ENCODE measurements around the gene XXYLT1. TPM values are rescaled to one million over a fixed set of nuclear protein-coding genes. Genes with fewer than 3 reads are reported as not detected.

Gene XXYLT1
- total and polyA plus RNA-seq, 10 of the 15 experiments (the other 5 are each of a cell fraction or from before 2014, with no cell fraction given), result 1.2 to 14.2 (median 9.3) TPM

- no peak overlapping the region for H3K9ac ChIP-seq (ENCODE audit: control insufficient read depth, insufficient read depth, low read length)
- no TSS peak for BruUV-seq (replicated peaks)
- no peaks in the 10 kb centered on the region for H3K27me3 ChIP-seq (replicated peaks in 1 of 2; ENCODE audit: control insufficient read depth in 2 of 2, insufficient read depth in 2 of 2, low read length in 1 of 2)
- ChIA-PET POLR2A (interaction anchor here (0.9 to 3.2 kb wide), 11 partner anchors 12 to 525 kb away, joined by 3 to 28 read pairs (median 4); no protein-coding TSS in a partner anchor), RAD21 (ENCODE audit: unreplicated experiment) (interaction anchor here (1.0 to 4.0 kb wide), 11 partner anchors 20 to 525 kb away, joined by 3 to 42 read pairs (median 5); partner anchors contain the start of gene XXYLT1), SMC1A (ENCODE audit: uncharacterized antibody, unreplicated experiment) (interaction anchor here (0.9 to 6.5 kb wide), 9 partner anchors 12 to 82 kb away, joined by 3 to 62 read pairs (median 9); no protein-coding TSS in a partner anchor), CTCF (interaction anchor here (1.0 to 2.3 kb wide), 9 partner anchors 20 to 536 kb away, joined by 3 to 7 read pairs (median 4); partner anchors contain the start of gene LSG1)
- in situ Hi-C loops (cut with MboI) (no loop called here), intact Hi-C loops (cut with micrococcal nuclease; ENCODE audit: unreplicated experiment) (loop anchor here (1.0 kb wide), 1 partner anchor 78 kb away; no protein-coding TSS in a partner anchor)
- H3K27ac ChIP-seq (ENCODE audit: control insufficient read depth, insufficient read depth), result peak overlapping the region; percentile 22
- peaks cover 43% of the 10 kb centered on the region for H3K4me1 ChIP-seq (ENCODE audit: control insufficient read depth, insufficient read depth, low read length)
- H3K9me3 ChIP-seq (replicated peaks; ENCODE audit: control insufficient read depth, insufficient read depth, low read length), result peaks cover 1% of the 10 kb centered on the region; the same call in 1 of the 3 replicates
- no peak for FAIRE-seq
- TF ChIP-seq CBX5 (IDR thresholded peaks at IDR 0.05; ENCODE audit: low read depth) (no peak), SP1 (IDR thresholded peaks at IDR 0.05; ENCODE audit: low read depth, low read length) (no peak), ZBTB40 (IDR thresholded peaks at IDR 0.05; ENCODE audit: borderline replicate concordance) (no peak), ATF3 (IDR thresholded peaks at IDR 0.05; ENCODE audit: borderline replicate concordance, extremely low read depth, low read depth, low read length) (no peak), MXI1 (IDR thresholded peaks at IDR 0.05; ENCODE audit: low read depth, low read length) (no peak), RCOR1 (conservative IDR thresholded peaks at IDR 0.05; ENCODE audit: low read depth, low read length) (no peak), SUPT20H (IDR thresholded peaks at IDR 0.05; ENCODE audit: borderline replicate concordance, control insufficient read depth, low read depth, low read length) (no peak), KLF5 (IDR thresholded peaks at IDR 0.05; ENCODE audit: partially characterized antibody) (no peak), TAF1 (IDR thresholded peaks at IDR 0.05; ENCODE audit: borderline replicate concordance, low read depth, low read length) (no peak), GATAD2B (conservative IDR thresholded peaks at IDR 0.05; ENCODE audit: low read depth) (no peak), POU2F2 (IDR thresholded peaks at IDR 0.05; ENCODE audit: borderline replicate concordance, low read depth, low read length) (no peak)
- TF ChIP-seq, protein P1, sequence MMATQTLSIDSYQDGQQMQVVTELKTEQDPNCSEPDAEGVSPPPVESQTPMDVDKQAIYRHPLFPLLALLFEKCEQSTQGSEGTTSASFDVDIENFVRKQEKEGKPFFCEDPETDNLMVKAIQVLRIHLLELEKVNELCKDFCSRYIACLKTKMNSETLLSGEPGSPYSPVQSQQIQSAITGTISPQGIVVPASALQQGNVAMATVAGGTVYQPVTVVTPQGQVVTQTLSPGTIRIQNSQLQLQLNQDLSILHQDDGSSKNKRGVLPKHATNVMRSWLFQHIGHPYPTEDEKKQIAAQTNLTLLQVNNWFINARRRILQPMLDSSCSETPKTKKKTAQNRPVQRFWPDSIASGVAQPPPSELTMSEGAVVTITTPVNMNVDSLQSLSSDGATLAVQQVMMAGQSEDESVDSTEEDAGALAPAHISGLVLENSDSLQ (IDR thresholded peaks at IDR 0.05), result peak; percentile 88
- TF ChIP-seq, protein P2, sequence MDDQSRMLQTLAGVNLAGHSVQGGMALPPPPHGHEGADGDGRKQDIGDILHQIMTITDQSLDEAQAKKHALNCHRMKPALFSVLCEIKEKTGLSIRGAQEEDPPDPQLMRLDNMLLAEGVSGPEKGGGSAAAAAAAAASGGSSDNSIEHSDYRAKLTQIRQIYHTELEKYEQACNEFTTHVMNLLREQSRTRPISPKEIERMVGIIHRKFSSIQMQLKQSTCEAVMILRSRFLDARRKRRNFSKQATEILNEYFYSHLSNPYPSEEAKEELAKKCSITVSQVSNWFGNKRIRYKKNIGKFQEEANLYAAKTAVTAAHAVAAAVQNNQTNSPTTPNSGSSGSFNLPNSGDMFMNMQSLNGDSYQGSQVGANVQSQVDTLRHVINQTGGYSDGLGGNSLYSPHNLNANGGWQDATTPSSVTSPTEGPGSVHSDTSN (IDR thresholded peaks at IDR 0.05; ENCODE audit: insufficient replicate concordance, low read depth, low read length), result peak; percentile 42
- TF ChIP-seq, protein P3, sequence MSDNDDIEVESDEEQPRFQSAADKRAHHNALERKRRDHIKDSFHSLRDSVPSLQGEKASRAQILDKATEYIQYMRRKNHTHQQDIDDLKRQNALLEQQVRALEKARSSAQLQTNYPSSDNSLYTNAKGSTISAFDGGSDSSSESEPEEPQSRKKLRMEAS (IDR thresholded peaks at IDR 0.05; ENCODE audit: low read depth, low read length), result no peak
- peak overlapping the region; percentile 28 for H3K4me2 ChIP-seq (ENCODE audit: control insufficient read depth, insufficient read depth)
- no peak for DNase-seq (ENCODE audit: low read depth, low spot score)
- no peaks in the 10 kb centered on the region for H4K20me1 ChIP-seq (ENCODE audit: control insufficient read depth, insufficient read depth)
- H3K36me3 ChIP-seq (ENCODE audit: control insufficient read depth in 2 of 2, insufficient read depth in 2 of 2, low read length in 1 of 2), result peaks cover 1 to 4% of the 10 kb centered on the region in 2 experiments; a peak in 1 of 4 replicates
- H3K79me2 ChIP-seq (ENCODE audit: control insufficient read depth, insufficient read depth, low read length), result no peaks in the 10 kb centered on the region; the same call in none of the 2 replicates
- H2AFZ ChIP-seq (ENCODE audit: control insufficient read depth, low read depth, low read length), result peak overlapping the region; percentile 24; the same call in 1 of the 2 replicates
- WGBS (ENCODE audit: insufficient coverage, insufficient replicate concordance, low lambda C conversion rate, missing lambda C conversion rate), result 54% methylated on average over 3 of the region's 3 CpGs
- ATAC-seq, result no peak; the same call in 2 of the 3 replicates
- no peak overlapping the region for H3K4me3 ChIP-seq
These were observed 63.2 kb downstream of the XXYLT1 start for GRCh38 chr3:195207731-195208130.
